Stromal cell of bone marrow (primary cell): ENCODE results near the gene GABBR2.

ENCODE experiments used
- DNase-seq: peaks from one replicate; pipeline ENCODE4 v3.0.0-alpha.2; 2012; ENCODE audit warnings: low read depth

GABBR2 gene

DNA sequence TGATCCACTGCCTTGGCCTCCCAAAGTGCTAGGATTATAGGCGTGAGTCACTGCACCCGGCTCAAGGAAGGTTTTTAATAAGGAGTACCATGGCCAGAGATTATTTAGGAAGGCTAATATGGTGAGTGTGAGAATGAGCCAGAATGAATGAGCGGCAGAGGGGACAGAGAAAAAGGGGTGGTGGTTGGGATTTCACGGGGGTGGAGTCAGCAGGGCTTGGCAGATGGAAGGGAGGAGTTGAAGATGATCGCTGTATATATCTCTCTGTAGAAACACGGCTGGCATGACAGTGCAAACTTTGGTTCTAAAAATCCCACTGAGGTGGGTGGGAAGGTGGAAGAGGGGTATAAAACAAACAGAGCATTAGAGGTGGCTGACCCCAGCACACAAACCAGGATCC, 276.6 kb downstream of the GABBR2 start:
- no peak for DNase-seq

DNA sequence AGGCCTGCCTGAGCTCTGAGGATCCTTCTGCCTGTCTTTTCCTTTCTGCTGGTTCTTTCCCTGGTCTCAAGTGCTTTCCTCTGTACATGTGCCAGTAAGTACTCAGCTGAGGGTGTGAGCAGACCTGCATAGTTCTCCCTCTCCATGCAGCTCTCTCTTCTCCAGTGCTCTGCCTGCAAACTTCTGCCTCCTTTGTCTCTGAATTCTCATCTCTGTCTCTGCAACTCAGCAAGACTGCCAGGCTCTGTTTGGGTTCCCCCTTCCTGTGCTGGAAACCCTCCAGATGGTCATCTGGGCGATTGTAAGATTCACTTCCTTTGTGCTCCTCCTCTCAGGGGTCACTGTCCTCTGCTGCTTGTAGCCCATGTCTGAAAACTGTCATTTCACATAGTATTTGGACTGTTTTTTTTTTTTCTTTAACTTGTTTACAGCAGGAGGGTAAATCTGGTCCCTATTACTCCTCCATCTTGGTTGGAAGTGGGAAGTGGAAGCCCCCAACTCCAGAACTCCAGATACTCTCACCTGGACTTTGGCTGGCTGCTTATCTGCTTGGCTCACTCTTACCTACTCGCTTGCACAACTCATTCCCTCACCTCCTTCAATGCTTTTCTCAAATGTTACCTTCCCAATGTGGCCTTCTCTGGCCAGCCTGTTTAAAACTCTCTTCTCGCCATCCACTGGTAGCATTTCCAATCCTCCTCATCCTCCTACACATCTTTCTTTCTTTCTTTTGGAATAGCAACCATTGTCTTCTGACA, 278.0 kb downstream of the GABBR2 start:
- no peak for DNase-seq

DNA sequence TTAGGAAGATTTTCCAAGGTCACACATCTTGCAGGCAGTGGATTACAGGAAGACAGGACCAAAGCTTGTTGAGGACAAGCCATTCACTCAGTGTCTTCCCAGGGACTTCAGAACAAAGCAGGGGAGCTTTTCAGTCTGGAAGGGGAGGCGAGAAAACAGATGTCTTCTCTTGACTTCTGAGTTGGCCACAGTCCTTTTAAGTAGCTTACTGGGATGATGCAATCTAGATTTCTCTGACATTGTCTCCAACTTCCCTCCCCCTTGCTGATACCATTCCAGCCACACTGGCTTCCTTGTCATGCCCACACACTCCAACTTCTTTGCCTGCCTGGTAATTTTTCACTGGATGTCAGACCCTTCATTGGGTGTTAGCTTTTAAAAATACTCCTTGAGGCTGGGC, 279.1 kb downstream of the GABBR2 start:
- peak; percentile 32 for DNase-seq

DNA sequence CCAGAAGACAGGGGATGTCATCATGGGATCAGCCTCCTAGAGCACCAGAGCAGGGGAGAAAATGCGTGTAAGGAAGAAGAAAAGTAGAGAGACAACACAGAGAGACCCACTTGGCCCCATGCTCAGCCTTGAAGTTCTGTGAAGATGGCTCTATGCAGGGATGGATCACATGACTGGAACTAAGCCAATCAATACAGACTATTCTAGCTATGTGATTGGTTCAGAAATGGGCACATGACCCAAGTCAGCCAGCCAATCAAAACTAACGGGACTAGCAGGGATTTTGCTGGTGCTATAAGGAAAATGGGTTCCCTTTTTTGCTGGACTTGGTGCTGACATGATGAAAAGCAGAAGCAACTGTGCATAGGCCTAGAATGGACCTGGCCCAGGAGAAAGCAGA, 280.3 kb downstream of the GABBR2 start:
- DNase-seq, result no peak

DNA sequence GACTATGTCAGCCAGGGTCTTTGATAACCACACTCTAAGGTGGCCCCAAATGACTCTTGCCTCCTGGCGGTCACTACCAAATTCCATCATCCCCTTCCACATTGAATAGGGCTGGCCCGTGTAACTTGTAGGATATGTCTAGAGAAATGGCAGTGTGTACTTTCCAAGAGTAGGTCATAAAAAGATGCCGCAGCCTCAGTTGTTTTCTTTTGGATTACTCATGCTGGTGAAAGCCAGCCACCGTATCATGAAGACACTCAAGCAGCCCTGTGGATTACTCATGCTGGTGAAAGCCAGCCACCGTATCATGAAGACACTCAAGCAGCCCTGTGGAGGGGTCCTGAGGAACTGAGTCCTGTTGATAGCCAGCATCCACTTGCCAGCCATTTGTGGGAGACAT, 281.2 kb downstream of the GABBR2 start:
- no peak for DNase-seq

DNA sequence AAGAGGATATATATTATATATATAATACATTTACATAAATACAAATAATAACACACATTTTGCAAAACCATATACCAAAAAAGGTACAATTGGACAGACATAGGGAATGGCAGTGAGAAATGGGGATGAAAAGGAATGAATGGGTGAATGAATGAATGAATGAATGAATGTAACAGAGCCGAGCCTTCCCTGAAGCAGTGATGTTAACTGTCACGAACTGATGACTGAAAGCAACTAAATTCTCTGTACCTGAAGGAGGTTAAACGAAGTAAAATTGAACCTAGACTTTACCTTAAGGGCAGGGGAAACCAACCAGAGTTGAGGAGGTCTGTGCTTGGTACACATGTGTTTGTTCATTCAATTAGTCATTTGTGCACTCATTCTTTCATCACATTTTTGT, 283.7 kb downstream of the GABBR2 start:
- DNase-seq, result no peak

DNA sequence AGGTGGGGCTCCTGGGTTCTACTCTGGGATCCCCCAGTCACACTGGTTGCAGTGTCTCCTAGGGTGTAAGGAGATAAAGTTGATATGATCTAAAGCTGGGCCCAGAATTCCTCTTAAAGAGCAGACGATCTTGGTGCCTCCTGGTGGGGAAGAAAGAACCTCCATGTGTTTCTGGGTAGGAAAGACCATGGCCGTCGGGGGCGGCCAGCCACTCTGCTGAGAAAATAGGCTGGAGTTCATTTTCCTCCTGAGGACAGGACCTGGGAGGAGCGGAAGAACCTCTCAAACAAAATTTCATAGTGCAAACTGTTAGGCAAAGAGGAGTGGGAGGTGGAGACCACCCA, 289.5 kb downstream of the GABBR2 start:
- no peak for DNase-seq

DNA sequence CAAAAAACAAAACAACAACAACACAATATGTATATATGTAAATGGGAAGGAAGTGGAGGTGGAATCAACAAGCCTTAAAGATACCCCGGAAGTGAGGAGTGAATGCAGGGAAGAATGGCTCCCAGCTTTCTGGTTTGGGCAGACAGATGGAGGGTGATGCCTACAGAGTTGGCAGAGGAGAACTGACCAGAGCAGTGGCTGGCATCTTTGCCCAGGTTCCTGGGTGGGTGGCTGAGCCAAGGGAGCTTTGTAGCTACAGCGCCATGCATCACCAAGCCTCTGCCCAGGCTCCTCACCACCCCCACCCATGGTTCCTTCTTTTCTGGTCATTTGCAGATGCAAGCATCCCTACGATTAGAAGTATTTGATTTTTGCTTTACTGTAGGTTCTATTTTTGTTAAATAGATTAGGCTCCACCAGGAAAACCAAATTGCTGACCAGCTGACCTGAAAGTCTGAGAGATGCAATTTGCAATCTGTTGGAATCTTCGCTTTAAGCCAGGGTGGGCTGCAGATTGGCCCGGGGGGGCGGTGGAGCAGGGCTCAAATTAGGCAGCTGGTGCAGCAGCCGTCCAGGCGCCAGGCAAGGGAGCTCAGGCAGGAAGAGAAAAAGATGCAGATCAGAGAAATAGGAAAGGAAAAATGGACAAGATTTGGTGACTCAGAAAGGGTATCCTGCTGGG, 290.0 kb downstream of the GABBR2 start:
- DNase-seq, result no peak

DNA sequence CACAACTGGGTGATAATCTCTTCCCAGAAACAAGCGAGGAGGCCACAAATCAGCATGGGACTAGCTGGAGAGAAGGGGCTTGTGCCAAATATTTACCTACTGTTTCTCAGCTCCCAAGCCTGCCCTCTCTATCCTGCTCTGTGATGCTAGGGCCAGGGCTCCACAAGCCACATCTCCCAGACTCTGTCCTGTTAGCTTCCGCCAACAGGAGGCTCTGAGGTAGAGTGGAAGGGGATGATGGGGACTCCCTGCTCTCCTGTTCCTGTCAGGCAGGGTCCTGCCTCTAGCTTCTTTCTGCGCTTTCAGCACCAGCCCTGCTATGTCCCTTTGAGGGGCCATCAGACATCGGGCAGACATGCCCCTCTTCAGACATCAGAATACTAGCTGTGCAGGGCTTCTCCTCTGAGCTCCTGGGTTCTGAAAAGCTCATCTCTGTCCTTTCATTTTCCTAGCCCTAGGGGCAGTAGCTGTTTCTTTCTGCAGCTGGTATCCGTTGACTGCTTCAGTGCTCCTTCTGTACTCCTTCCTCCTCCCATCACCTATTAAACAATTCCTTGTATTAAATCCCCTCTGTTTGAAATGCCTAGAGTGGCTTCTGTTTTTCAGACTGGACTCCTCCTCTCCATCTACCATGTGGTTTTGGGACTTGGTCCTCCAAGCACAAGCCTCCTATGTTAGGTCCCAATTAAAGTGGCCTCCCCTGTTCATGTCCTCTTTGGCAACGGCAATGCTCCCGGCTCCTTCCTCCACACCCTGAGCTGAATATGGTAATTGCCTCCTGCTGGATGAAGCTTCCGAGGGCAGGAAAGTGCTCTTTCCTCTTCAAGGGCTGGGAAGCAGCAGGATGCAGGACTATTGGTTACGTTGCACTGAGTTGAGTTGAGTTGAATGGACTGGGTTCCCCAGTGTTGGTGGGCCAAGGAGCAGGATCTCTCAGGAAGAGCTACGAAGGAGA, 292.2 kb downstream of the GABBR2 start:
- no peak for DNase-seq

DNA sequence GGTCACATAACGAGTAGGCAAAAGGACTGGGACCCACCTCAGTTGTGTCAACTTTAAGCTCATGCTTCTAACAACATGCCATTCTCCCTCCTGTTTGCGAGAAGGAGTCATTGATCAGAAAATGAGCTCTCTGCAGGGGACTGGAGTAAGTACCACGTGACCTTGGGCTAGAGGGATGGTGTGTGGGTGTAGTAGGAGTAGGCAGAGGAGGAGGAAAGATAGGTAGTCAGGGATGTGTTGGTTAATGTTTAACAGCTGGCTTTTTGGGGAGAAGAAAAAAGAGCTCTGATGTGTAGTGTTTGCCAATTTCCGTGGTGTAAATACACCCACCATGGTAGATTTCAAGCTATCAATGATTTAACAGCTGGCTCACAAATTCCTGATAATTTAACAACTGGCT, 293.0 kb downstream of the GABBR2 start:
- no peak for DNase-seq

DNA sequence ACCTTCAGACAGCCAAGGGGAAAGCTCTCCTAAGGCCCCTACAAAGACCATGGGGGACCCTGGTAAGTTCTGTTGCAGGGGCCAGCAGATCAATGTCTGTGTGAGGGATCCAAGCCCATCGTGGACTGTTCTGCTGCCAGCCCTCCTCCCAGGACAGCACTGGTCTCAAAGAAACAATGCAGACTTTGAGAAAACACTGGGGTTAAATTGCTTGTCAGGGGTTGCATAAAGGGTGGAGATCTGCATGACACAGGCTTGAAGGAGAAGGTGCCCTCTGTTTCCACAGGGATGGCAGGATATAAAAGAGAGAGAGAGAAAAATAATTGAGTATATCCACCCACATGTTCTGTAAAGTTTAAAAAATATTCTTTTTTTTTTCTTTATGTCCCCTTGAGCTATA, 295.7 kb downstream of the GABBR2 start:
- no peak for DNase-seq

DNA sequence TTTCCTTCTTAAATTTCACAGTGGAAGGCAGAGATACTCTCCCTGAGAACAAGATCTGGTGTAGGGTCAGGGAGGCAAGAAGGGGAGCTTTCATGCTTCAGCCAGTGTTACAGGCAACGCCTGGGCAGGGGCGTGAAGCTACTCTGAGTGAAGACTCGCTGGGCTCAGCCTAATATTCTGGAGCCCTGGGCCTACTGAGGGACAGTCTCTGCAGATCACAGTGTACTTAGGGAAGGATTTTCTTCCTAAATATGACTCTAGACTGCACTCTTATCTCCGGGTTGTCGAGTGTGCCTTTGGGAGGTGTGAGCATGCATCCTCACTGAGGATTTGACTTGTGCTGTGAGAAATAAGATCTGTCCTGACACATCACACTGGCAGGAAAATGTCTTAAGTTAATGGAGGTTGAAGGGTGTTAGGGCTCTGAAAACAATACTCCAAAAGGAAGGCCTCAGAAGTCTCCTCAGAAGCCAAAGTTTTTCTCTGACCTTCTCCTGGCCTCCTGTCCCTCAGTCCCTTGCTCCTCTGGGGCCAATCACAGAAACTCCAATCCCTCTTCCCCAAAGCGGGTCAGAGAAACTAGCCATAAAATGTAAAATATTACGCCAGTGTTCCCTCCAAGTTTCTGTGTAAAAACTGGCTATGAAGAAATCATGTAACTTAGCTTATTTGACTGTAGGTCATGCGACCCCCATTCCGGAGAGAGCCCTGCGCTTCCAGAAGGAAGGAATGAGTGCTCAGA, 296.5 kb downstream of the GABBR2 start:
- DNase-seq, result no peak

DNA sequence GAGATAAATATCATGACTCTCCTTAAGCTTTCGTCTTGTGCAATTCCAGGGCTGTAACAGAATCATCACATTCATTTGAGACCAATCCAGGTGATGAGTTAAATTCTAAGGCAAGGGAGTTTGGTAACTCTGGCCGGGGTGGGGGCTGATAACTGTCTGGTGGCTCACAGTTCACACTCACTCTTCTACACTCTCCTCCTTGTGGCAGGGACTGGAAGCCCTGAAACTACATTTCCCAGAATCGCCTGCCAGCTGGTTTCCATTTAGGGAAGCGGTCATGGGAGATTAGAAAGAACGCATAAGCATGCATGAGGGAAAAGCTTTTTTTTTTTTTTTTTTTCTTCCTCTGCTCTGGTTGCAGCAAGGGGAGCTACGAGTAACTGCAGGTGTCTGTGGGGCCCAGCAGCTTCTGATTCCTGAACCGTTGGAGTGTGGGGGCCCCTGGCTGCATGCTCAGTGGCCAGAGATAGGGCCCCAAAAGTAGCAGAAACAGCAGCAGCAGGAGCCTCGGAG, 298.5 kb downstream of the GABBR2 start:
- peak; percentile 78 for DNase-seq

DNA sequence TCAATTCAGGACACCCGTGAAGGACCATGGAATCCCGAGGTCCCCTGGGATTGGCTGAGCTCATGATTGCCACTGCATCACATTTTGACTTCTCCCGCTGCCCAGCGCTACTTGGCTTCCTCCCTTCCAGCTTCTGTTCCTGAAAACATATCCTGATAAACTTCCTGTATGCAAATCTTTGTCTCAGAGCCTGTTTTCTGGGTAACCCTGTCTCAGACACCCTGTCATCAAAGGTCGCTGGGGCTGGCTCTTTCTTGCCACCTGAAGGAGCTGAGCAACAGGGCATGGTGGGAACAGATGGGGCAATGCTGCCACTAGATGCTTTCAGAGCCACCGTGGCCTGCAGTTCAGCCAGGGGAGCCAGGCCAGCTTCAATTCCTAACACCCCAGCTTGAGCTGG, 299.0 kb downstream of the GABBR2 start:
- DNase-seq, result no peak

DNA sequence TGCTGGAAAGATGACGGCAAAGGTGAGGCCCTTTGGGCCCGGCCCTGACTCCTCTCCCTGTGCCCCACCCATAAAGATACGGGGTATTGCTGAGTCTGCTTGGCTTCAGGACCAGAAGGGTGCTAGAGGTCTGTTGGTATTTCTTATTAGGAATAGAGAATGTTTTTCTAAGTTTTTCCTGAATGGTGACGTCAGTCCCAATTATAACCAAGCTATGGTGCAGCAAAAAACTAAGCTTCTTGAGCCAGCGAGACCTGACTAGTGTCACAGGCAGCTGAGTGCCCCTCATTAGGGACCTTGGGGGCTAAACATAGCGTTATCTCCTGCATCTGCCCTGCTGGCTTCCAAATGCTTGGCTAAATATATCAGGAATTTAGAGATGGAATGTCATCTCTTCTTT, 302.3 kb downstream of the GABBR2 start:
- no peak for DNase-seq

DNA sequence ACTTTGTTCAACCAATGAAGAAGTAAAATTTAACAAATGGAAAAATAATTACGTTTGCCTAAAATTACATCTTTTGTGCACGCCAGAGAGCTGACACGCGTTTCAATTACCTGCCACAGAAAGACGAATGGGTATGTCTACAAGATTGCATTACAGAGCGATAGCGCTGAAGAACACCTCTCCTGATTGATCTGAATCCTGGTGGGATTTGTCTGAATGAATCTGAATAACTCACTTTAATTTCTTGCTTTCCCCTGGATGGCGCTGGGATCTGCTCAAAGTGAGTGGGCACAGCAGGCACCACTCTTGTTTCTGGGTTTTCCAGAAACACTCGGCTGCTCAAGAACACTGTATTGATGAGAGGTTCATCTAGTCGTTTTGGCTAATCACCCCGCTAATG, 304.5 kb downstream of the GABBR2 start:
- no peak for DNase-seq

DNA sequence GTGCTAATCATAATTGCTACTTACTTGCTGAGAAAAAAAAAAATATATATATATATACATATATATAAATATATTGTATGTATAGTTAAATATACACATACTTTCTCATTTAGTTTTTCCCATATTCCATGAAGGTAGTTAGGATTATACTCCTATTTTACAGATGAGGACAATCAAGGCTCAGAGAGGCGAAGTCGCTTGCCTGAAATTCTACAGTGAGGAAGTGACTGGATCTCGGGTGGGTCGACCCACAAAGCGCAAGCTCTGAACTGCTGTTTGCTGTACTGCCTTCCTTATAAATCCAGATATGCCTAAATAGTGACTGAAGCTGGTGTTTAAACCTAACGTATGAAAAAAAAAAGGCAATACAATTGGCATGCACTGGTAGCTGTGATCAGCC, 305.0 kb downstream of the GABBR2 start:
- no peak for DNase-seq

DNA sequence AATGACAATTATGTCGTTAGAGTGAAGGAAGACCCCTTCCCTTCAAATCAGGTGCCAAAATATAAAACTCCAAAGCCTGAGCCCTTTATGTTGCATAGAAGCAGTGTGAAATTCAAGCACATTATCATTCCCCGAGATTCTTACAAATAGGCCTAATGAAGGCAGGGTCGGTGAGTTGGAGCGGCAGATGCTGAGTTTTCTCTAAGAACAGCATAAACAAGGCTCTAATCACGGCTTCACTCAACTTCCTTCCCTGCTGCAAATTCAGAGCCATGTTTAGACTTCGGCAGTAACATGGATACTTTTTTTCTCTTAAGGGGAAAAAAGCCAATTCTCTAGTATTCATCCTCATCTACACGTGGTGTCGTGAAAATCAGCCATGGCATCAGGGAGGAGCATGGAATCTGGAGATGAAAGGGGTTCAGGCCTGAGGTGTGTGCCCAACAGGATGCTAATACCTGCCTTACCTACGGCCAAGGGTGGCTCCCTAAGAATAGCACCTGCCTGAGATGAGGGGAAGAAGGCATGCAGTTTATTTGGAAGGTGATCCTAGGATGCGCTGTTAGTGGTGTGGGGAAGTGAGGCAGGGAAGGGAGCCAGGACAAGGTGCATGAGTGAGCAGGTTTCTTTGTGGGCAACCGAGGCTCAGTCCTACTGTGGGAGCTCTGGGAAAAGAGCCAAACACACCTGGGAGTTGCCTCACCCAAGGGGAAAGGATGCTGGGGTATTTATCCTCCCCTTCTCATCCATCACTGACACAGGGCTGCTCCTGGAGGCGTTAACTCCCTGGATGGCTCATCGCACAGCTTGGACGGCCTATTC, 306.5 kb downstream of the GABBR2 start:
- DNase-seq, result no peak

DNA sequence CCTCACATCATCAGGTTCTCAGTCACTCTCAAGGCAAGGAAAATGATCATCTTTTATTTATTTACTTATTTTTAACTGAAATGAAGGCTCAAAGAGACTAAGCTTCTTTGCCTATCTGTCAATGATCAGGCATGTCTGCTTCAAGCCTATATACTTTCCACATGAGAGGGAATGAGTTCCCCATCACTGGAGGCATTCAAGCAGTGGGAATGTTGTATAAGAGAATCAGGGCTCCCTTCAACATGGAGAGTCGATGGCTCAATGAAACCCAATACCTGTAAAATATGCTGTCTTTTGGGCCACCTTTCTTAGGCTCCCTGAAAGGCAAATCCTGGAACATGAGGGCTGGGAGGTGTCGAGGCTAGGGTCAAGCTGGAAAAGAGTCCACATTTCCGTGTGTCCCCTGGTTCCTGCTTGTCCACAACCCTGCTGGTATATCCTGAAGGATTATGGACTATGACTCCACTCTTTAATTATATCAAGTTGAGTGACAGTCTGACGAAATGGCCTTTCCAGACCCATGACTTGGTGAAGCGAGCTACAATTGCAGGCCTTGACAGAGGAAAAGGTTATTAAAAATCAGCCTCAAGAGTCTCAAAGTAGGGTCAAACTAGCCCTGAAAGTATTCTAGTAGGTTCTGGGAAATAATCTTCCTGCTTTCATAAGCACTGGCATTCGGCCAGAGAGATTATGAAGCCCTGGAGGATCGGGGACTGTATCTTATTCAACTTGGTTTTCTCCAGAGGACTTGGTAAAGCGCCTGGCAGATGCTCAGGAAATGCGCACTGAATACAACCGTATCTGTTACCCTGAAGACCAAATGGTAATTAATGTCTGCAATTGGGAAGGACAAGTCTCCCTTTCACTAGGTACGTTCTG, 307.4 kb downstream of the GABBR2 start:
- DNase-seq, result no peak
